ENCODE measurements around the gene ANKRD13C. TPM values are rescaled to one million over a fixed set of nuclear protein-coding genes. Genes with fewer than 3 reads are reported as not detected.
A peak's percentile ranks its signal among the peaks of the same experiment; 100 is the strongest.

The ANKRD13C gene
- total and polyA plus RNA-seq, 4 donors: 8.7 to 52.8 (median 13.7) TPM

GRCh38 chr1:70400335-70400734, 45.8 kb upstream of the ANKRD13C start:
- DNase-seq: no peak
- Histone ChIP-seq H3K27ac (ENCODE audit: low read depth in 1 of 2, low read length in 1 of 2) (no peak overlapping the region), H3K9me3 (ENCODE audit: control insufficient read depth in 4 of 4, insufficient read depth in 3 of 4, low read length in 3 of 4) (no peaks in the 10 kb centered on the region), H3K36me3 (ENCODE audit: control insufficient read depth in 4 of 4, insufficient read depth in 4 of 4, low read length in 4 of 4) (no peaks in the 10 kb centered on the region), H3K4me1 (ENCODE audit: control insufficient read depth in 5 of 5, insufficient read depth in 5 of 5, low read length in 5 of 5) (no peaks in the 10 kb centered on the region), H3K4me3 (no peak overlapping the region), H3K9ac (ENCODE audit: insufficient read depth in 1 of 2, low read length in 2 of 2) (no peak overlapping the region), H3K27me3 (ENCODE audit: control insufficient read depth in 3 of 3, insufficient read depth in 3 of 3, low read length in 2 of 3) (no peaks in the 10 kb centered on the region)
- TF ChIP-seq CTCF (IDR thresholded peaks at IDR 0.05; ENCODE audit: control extremely low read depth, extremely low read depth): no peak
- WGBS, 2 donors: 91 to 97% methylated on average over 1 of the region's 1 CpG
- no peak for ATAC-seq (ENCODE audit: insufficient read depth, low FRiP score)

GRCh38 chr1:70397013-70397412, 42.5 kb upstream of the ANKRD13C start:
- Histone ChIP-seq H3K36me3 (ENCODE audit: control insufficient read depth in 4 of 4, insufficient read depth in 4 of 4, low read length in 4 of 4) (no peaks in the 10 kb centered on the region), H3K4me1 (ENCODE audit: control insufficient read depth in 5 of 5, insufficient read depth in 5 of 5, low read length in 5 of 5) (no peaks in the 10 kb centered on the region), H3K27me3 (ENCODE audit: control insufficient read depth in 3 of 3, insufficient read depth in 3 of 3, low read length in 2 of 3) (no peaks in the 10 kb centered on the region), H3K9ac (ENCODE audit: insufficient read depth in 1 of 2, low read length in 2 of 2) (no peak overlapping the region), H3K4me3 (no peak overlapping the region), H3K27ac (ENCODE audit: low read depth in 1 of 2, low read length in 1 of 2) (no peak overlapping the region), H3K9me3 (ENCODE audit: control insufficient read depth in 4 of 4, insufficient read depth in 3 of 4, low read length in 3 of 4) (no peaks in the 10 kb centered on the region)
- no peak for ATAC-seq (ENCODE audit: insufficient read depth, low FRiP score)
- 76 to 84% methylated on average over 7 of the region's 7 CpGs for WGBS, 2 donors
- no peak for TF ChIP-seq CTCF (IDR thresholded peaks at IDR 0.05; ENCODE audit: control extremely low read depth, extremely low read depth)
- peak in 1 of 3 donors; percentile 9 for DNase-seq

DNA sequence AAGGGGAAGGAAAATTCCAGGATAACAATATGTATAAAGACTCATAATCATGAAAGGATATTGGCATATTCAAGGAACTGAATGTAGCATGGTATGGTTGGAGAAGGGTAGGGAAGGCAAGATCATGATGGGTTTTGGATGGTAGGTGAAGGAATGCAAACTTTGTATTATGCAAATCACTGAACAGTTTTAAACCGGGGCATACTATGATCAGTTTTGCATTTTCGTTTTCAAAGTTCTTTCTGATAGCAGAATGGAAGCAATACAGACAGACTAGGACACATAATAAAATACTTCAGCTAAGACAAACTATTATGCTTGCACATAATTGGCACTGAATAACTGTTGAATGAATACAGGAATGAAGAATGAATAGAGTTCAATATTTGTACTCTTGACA, 42.1 kb upstream of the ANKRD13C start:
- DNase-seq (no peak), ATAC-seq (ENCODE audit: insufficient read depth, low FRiP score) (no peak)
- H3K27ac ChIP-seq (ENCODE audit: low read depth in 1 of 2, low read length in 1 of 2): no peak overlapping the region
- H3K4me1 ChIP-seq (ENCODE audit: control insufficient read depth in 5 of 5, insufficient read depth in 5 of 5, low read length in 5 of 5): no peaks in the 10 kb centered on the region
- no peaks in the 10 kb centered on the region for H3K27me3 ChIP-seq (ENCODE audit: control insufficient read depth in 3 of 3, insufficient read depth in 3 of 3, low read length in 2 of 3)
- WGBS, 2 donors: 62 to 80% methylated on average over 2 of the region's 2 CpGs
- H3K9me3 ChIP-seq (ENCODE audit: control insufficient read depth in 4 of 4, insufficient read depth in 3 of 4, low read length in 3 of 4): no peaks in the 10 kb centered on the region
- no peak for TF ChIP-seq CTCF (IDR thresholded peaks at IDR 0.05; ENCODE audit: control extremely low read depth, extremely low read depth)
- H3K4me3 ChIP-seq: no peak overlapping the region
- H3K9ac ChIP-seq (ENCODE audit: insufficient read depth in 1 of 2, low read length in 2 of 2): no peak overlapping the region
- no peaks in the 10 kb centered on the region for H3K36me3 ChIP-seq (ENCODE audit: control insufficient read depth in 4 of 4, insufficient read depth in 4 of 4, low read length in 4 of 4)

- Histone ChIP-seq H3K4me1 (ENCODE audit: control insufficient read depth in 5 of 5, insufficient read depth in 5 of 5, low read length in 5 of 5) (no peaks in the 10 kb centered on the region), H3K36me3 (ENCODE audit: control insufficient read depth in 4 of 4, insufficient read depth in 4 of 4, low read length in 4 of 4) (no peaks in the 10 kb centered on the region), H3K9me3 (ENCODE audit: control insufficient read depth in 4 of 4, insufficient read depth in 3 of 4, low read length in 3 of 4) (no peaks in the 10 kb centered on the region), H3K27ac (ENCODE audit: low read depth in 1 of 2, low read length in 1 of 2) (no peak overlapping the region), H3K27me3 (ENCODE audit: control insufficient read depth in 3 of 3, insufficient read depth in 3 of 3, low read length in 2 of 3) (no peaks in the 10 kb centered on the region), H3K9ac (ENCODE audit: insufficient read depth in 1 of 2, low read length in 2 of 2) (no peak overlapping the region), H3K4me3 (no peak overlapping the region)
- no peak for TF ChIP-seq CTCF (IDR thresholded peaks at IDR 0.05; ENCODE audit: control extremely low read depth, extremely low read depth)
- ATAC-seq (ENCODE audit: insufficient read depth, low FRiP score) (no peak), DNase-seq (no peak)
Observed at GRCh38 chr1:70392626-70393025, 38.1 kb upstream of the ANKRD13C start.

Data from lung (tissue), 12 donors.